Lower leg skin (tissue), 4 donors: ENCODE measurements around the gene CACNA1I. TPM values are rescaled to one million over a fixed set of nuclear protein-coding genes. Genes with fewer than 3 reads are reported as not detected.

Source experiments
- DNase-seq, 2 donors: peaks; one replicate each; pipeline ENCODE4 v3.0.0-alpha.2; 2019; ENCODE audit warnings: low spot score in 2 of 2
- H3K4me3 ChIP-seq: fragments of 200-600 bp; sonication (generic); 2 replicates; pipeline ENCODE4 v1.5.1; 2017; ENCODE audit warnings: mild to moderate bottlenecking, low read depth; ENCODE audit not compliant: poor library complexity, severe bottlenecking
- CTCF ChIP-seq, 3 donors: fragments of 450-650 bp; IDR thresholded peaks; one replicate each; pipeline ENCODE4 v1.5.1; 2016; ENCODE audit warnings: antibody characterized with exemption in 3 of 3, mild to moderate bottlenecking in 3 of 3, moderate library complexity in 2 of 3
- POLR2A ChIP-seq, 2 donors: fragments of 450-650 bp; IDR thresholded peaks; one replicate each; pipeline ENCODE4 v1.6.1; 2016 to 2017; ENCODE audit warnings: antibody characterized with exemption in 2 of 2, mild to moderate bottlenecking in 1 of 2, moderate library complexity in 1 of 2
- WGBS, 2 donors: methylation state at CpG; one replicate each; pipeline ENCODE4 v1.1.5; 2018; 5-methylcytosine and 5-hydroxymethylcytosine counted together
- intact Hi-C: fragments of 100-400 bp; cut with DNase I; formaldehyde crosslinking; loops from one replicate; pipeline ENCODE4 v1.15.0; 2023; ENCODE audit warnings: low total_unique reads
- total RNA-seq, 4 donors: library from RNA; depleted of rRNA; stranded (reverse); fragments of >200 nt; gene quantifications; one replicate each; pipeline ENCODE4 v1.1.0, GENCODE V29; 2016

Gene CACNA1I
- total RNA-seq, 4 donors from 2014 or later: 0.13 to 0.27 (median 0.21) TPM

GRCh38 chr22:39534591-39535356, 35.8 kb upstream of the CACNA1I start:
- no peak overlapping the region for H3K4me3 ChIP-seq
- peak; percentile 74 to 98 for DNase-seq
- WGBS, 2 donors: 6% methylated on average over 15 to 40 of the region's 41 CpGs
- peak in 1 of 3 donors; percentile 84 for TF ChIP-seq CTCF (IDR thresholded peaks at IDR 0.05)
- TF ChIP-seq POLR2A (IDR thresholded peaks at IDR 0.05): no peak
- intact Hi-C loops: loop anchor here (10.0 kb wide), 2 partner anchors 490 to 810 kb away; partner anchors contain the start of gene ADSL

DNA sequence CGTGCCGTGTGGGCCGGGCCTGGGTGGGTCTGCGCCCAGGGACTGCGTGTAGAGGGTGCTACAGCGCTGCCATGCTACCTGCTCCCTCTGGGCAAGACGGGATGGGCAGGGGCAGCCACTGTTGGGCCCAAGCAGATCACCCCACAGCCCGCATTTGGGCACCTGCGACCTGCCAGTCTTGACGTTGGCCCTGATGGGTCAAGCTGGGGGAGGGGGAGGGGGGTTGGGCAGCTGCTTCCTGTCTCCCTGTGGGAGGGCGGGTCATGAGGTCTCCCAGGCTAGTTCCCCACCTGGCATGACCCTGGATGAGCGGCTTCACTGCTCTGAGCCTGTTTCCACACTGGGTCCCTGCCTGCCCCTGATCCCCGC, 35.2 kb upstream of the CACNA1I start:
- intact Hi-C loops: loop anchor here (10.0 kb wide), 2 partner anchors 489 to 809 kb away; partner anchors contain the start of gene ADSL
- no peak for TF ChIP-seq CTCF (IDR thresholded peaks at IDR 0.05)
- TF ChIP-seq POLR2A (IDR thresholded peaks at IDR 0.05): no peak
- H3K4me3 ChIP-seq: no peak overlapping the region
- WGBS, 2 donors: 53 to 95% methylated on average over 4 to 13 of the region's 13 CpGs
- DNase-seq: no peak

GRCh38 chr22:39535831-39536449, 34.6 kb upstream of the CACNA1I start:
- TF ChIP-seq POLR2A (IDR thresholded peaks at IDR 0.05) (no peak), CTCF (IDR thresholded peaks at IDR 0.05) (no peak)
- H3K4me3 ChIP-seq: no peak overlapping the region
- intact Hi-C loops: loop anchor here (10.0 kb wide), 2 partner anchors 489 to 809 kb away; partner anchors contain the start of gene ADSL
- no peak for DNase-seq
- WGBS, 2 donors: 80 to 87% methylated on average over 15 of the region's 15 CpGs

- no peak for DNase-seq
- H3K4me3 ChIP-seq: no peak overlapping the region
- WGBS, 2 donors: 47 to 52% methylated on average over 8 of the region's 8 CpGs
- intact Hi-C loops: loop anchor here (10.0 kb wide), 2 partner anchors 488 to 808 kb away; partner anchors contain the start of gene ADSL
- TF ChIP-seq POLR2A (IDR thresholded peaks at IDR 0.05) (no peak), CTCF (IDR thresholded peaks at IDR 0.05) (no peak)
Measured at GRCh38 chr22:39536711-39537110, 33.8 kb upstream of the CACNA1I start.

DNA sequence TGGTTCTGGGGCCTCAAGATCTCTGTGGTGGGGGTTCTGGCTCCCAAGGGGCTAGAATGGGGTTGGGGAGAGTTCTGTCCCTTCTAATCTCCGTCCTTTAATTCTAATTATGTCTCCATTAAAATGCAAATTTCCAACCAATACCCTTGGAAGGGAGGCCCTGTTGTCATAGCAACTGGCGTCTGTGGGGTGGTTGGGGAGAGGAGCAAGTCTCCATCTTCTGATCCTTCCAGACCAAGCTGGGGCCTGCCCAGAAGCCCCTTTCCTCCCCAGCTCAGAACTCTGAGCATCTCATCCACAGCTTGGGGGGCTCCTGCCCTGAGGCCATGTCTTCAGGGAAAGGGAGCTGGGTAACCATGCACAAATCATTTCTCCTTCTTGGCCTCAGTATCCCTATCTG, 32.6 kb upstream of the CACNA1I start:
- WGBS, 2 donors: 64 to 77% methylated on average over 2 of the region's 2 CpGs

More for the DNA sequence above, 32.6 kb upstream of the CACNA1I start:
- H3K4me3 ChIP-seq: no peak overlapping the region
- DNase-seq: no peak
- TF ChIP-seq POLR2A (IDR thresholded peaks at IDR 0.05): no peak
- no peak for TF ChIP-seq CTCF (IDR thresholded peaks at IDR 0.05)
- intact Hi-C loops: loop anchor here (10.0 kb wide), 2 partner anchors 487 to 807 kb away; partner anchors contain the start of gene ADSL
